ENCODE measurements around the gene PXDN. TPM values are rescaled to one million over a fixed set of nuclear protein-coding genes. Genes with fewer than 3 reads are reported as not detected.
A peak's percentile ranks its signal among the peaks of the same experiment; 100 is the strongest.

PXDN gene
- total RNA-seq, 1 experiment from 2014 or later: 125 TPM

- CTCF ChIA-PET: interaction anchor here (0.6 to 1.4 kb wide), 2 partner anchors 55 to 66 kb away, joined by 4 to 5 read pairs; no protein-coding TSS in a partner anchor
- Histone ChIP-seq H3K4me1 (ENCODE audit: insufficient read depth, low read length) (peaks cover 58% of the 10 kb centered on the region), H3K9ac (ENCODE audit: low read length) (peak overlapping the region; percentile 99), H3K9me2 (replicated peaks; ENCODE audit: low read length) (no peaks in the 10 kb centered on the region), H3K4me3 (ENCODE audit: low read length) (peak overlapping the region; percentile 75), H3K4me2 (ENCODE audit: low read length) (peak overlapping the region; percentile 82), H3K36me3 (ENCODE audit: low read depth, low read length) (peaks cover 14% of the 10 kb centered on the region; the same call in 1 of the 2 replicates), H3K27ac (ENCODE audit: low read length) (peak overlapping the region; percentile 98; the same call in 1 of the 2 replicates), H4K20me1 (ENCODE audit: low read length) (no peaks in the 10 kb centered on the region; the same call in 1 of the 2 replicates), H3K9me3 (ENCODE audit: low read length) (no peaks in the 10 kb centered on the region), H2AFZ (ENCODE audit: low read length) (no peak overlapping the region), H3K27me3 (ENCODE audit: low read length) (no peaks in the 10 kb centered on the region), H3K79me2 (ENCODE audit: low read length) (peaks cover 84% of the 10 kb centered on the region), H3F3A (ENCODE audit: low read length, unreplicated experiment) (peaks cover 6% of the 10 kb centered on the region)
- ATAC-seq: no peak
- BruUV-seq (replicated peaks): no TSS peak
- intact Hi-C loops (cut with micrococcal nuclease): loop anchor here (2.0 kb wide), 2 partner anchors 33 to 55 kb away; no protein-coding TSS in a partner anchor
- no peak for DNase-seq
- POLR2A ChIA-PET (ENCODE audit: unreplicated experiment): no interaction called here
- no peak for TF ChIP-seq CTCF (conservative IDR thresholded peaks at IDR 0.05; ENCODE audit: low read depth, low read length)
Measured at GRCh38 chr2:1741851-1742250, 2.5 kb downstream of the PXDN start.

DNA sequence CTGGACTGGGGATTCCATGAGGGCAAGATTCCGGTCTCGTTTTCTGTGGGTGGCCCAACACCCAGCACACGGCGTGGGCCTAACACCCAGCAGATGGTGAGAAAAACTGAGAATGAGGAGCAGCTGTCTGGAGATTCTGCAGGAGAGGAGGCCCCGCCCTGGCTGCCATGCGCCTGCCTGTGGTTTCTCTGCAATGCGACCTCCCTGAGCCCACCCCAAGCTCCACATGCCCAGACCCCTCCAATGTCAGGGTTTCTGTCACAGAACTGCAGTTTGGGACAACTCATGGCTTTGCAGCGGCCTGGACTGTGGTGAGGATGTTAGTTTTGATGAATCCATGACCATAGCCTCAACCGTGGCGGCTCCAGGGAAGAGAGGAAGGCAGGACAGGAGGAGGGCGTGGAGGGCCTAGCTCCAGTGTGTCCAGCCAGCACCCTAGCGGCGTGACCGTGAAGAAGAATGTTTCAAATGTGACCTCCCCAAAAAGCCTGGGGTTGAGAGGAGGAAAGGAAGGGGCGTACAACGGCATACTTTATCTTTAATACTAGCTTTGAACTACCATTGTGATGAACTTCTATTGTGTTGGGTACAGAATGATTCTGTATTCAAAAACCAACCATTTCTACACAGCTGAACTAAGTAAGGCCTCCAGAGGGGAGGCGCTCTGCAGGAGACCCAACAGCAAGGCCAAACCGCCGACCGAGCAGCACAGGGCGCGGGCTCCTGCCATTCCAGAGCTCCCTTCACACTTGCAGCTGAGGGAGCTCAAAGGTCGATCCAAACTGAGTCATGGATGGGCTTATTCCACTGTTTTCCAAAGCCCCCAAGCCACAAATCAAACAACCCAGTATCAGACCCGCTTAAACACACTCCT, 3.4 kb downstream of the PXDN start:
- POLR2A ChIA-PET (ENCODE audit: unreplicated experiment): no interaction called here

More for the DNA sequence above, 3.4 kb downstream of the PXDN start:
- TF ChIP-seq CTCF (conservative IDR thresholded peaks at IDR 0.05; ENCODE audit: low read depth, low read length) (no peak), EZH2phosphoT487 (IDR thresholded peaks at IDR 0.05; ENCODE audit: borderline replicate concordance, low read length) (no peak), EZH2 (IDR thresholded peaks at IDR 0.05; ENCODE audit: low read length, unreplicated experiment) (no peak)
- Histone ChIP-seq H3K9me2 (replicated peaks; ENCODE audit: low read length) (no peaks in the 10 kb centered on the region), H4K20me1 (ENCODE audit: low read length) (no peaks in the 10 kb centered on the region; the same call in 1 of the 2 replicates), H3K27ac (ENCODE audit: low read length) (peak overlapping the region; percentile 6; the same call in 1 of the 2 replicates), H3K27me3 (ENCODE audit: low read length) (no peaks in the 10 kb centered on the region), H3F3A (ENCODE audit: low read length, unreplicated experiment) (peaks cover 7% of the 10 kb centered on the region), H3K4me3 (ENCODE audit: low read length) (no peak overlapping the region), H3K36me3 (ENCODE audit: low read depth, low read length) (peaks cover 15% of the 10 kb centered on the region; the same call in 1 of the 2 replicates), H3K9ac (ENCODE audit: low read length) (no peak overlapping the region), H3K79me2 (ENCODE audit: low read length) (peaks cover 93% of the 10 kb centered on the region), H2AFZ (ENCODE audit: low read length) (no peak overlapping the region), H3K4me2 (ENCODE audit: low read length) (peak overlapping the region; percentile 82; the same call in 1 of the 2 replicates), H3K4me1 (ENCODE audit: insufficient read depth, low read length) (peaks cover 67% of the 10 kb centered on the region), H3K9me3 (ENCODE audit: low read length) (no peaks in the 10 kb centered on the region)
- DNase-seq (no peak), ATAC-seq (no peak)
- intact Hi-C loops (cut with micrococcal nuclease): no loop called here
- CTCF ChIA-PET: no interaction called here
- BruUV-seq (replicated peaks): no TSS peak

All from PC-3 (cell line).